NCI-H774 (cell line): ENCODE data around the gene TEX2.

Experiments used
- DNase-seq: peaks from one replicate; lab custom pipeline; 2025; lab: John Stamatoyannopoulos, UW

TEX2 gene

GRCh38 chr17:64139542-64139941 lies 123.5 kb downstream of the TEX2 start:
- DNase-seq, result no peak

- no peak for DNase-seq
Measured at GRCh38 chr17:64138441-64138840, 124.6 kb downstream of the TEX2 start.

GRCh38 chr17:64135000-64135399 lies 128.1 kb downstream of the TEX2 start:
- no peak for DNase-seq

- no peak for DNase-seq
Measured at GRCh38 chr17:64134216-64134970, 128.7 kb downstream of the TEX2 start.

GRCh38 chr17:64133546-64134215 lies 129.4 kb downstream of the TEX2 start:
- peak; percentile 80 for DNase-seq

GRCh38 chr17:64131606-64132270 lies 131.3 kb downstream of the TEX2 start:
- DNase-seq, result no peak

- no peak for DNase-seq
Measured at GRCh38 chr17:64130559-64131001, 132.5 kb downstream of the TEX2 start.

- peak; percentile 94 for DNase-seq
Measured at GRCh38 chr17:64129765-64130558, 133.1 kb downstream of the TEX2 start, which contains the start of gene ERN1. Gene ERN1 (minus strand): TSS chr17:64130144. CDS start chr17:64130029, 115 bp downstream.

GRCh38 chr17:64129515-64129764 lies 133.6 kb downstream of the TEX2 start:
- no peak for DNase-seq

GRCh38 chr17:64128787-64129514 lies 134.1 kb downstream of the TEX2 start:
- DNase-seq, result no peak

- DNase-seq, result no peak
Measured at GRCh38 chr17:64126918-64127317, 136.1 kb downstream of the TEX2 start.

GRCh38 chr17:64125937-64126336 lies 137.1 kb downstream of the TEX2 start:
- DNase-seq, result no peak

- no peak for DNase-seq
Measured at GRCh38 chr17:64124609-64125008, 138.5 kb downstream of the TEX2 start.

- DNase-seq, result no peak
Measured at GRCh38 chr17:64123114-64123513, 139.9 kb downstream of the TEX2 start.

GRCh38 chr17:64120972-64121786 lies 141.9 kb downstream of the TEX2 start:
- DNase-seq, result peak; percentile 14

- no peak for DNase-seq
Measured at GRCh38 chr17:64120159-64120810, 142.8 kb downstream of the TEX2 start.

- DNase-seq, result peak; percentile 54
Measured at GRCh38 chr17:64117981-64118979, 144.8 kb downstream of the TEX2 start.

GRCh38 chr17:64115822-64116534 lies 147.1 kb downstream of the TEX2 start:
- DNase-seq, result no peak
